Measurements from ENCODE around the gene FAM229B. TPM values are rescaled to one million over a fixed set of nuclear protein-coding genes. Genes with fewer than 3 reads are reported as not detected.

FAM229B gene
- total and polyA plus RNA-seq, 2 donors (not counting 3 experiments of a cell fraction or from before 2014, with no cell fraction given): 9.1 to 10.6 TPM

DNA sequence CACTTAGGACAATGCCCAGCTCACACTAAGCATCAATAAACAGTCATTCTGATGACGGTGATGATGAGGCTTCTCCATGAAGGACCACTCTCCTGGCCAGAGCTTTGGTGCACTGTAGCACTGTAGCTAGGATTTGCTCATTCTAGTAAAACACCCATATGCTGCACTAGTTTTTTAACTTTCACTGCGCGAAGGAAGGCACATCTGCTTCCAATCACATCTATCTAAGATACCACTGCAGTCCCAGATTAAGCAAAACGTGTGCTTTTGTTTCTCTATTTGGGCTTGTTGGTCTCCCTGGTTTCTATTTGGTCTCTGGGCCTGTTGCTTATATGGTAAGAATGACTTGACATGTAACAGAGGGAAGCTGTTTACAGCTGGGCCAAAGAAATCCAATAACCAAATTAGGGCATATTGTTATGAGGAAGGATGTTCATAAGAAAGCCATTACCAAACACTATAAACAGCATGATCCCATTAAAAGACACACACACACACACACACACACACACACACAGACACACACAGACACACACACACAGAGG is 62.4 kb downstream of the FAM229B start:
- dilution Hi-C loops (cut with MboI; ENCODE audit: extremely low pct_ligation_motif_present, low sequenced_read_pairs) (no loop called here), intact Hi-C loops (cut with micrococcal nuclease) (no loop called here)
- no peaks in the 10 kb centered on the region for H3K9me1 ChIP-seq (replicated peaks; ENCODE audit: control insufficient read depth, extremely low read depth, insufficient read depth, low read length)
- FAIRE-seq: no peak
- no peaks in the 10 kb centered on the region for H3K27me3 ChIP-seq (ENCODE audit: control insufficient read depth in 2 of 2, insufficient read depth in 2 of 2, low read length in 2 of 2)
- no TSS peak for BruUV-seq (replicated peaks)
- peaks cover 30 to 61% of the 10 kb centered on the region in 2 experiments for H3K36me3 ChIP-seq (ENCODE audit: control insufficient read depth in 2 of 2, extremely low read depth in 1 of 2, insufficient read depth in 2 of 2, low read length in 2 of 2)
- H3K79me2 ChIP-seq (ENCODE audit: control insufficient read depth, insufficient read depth, low read length): no peaks in the 10 kb centered on the region
- H3K4me1 ChIP-seq (ENCODE audit: control insufficient read depth, extremely low read depth, insufficient read depth, low read length): peaks cover 3% of the 10 kb centered on the region
- ChIA-PET POLR2A (no interaction called here), CTCF (no interaction called here)
- H3K9ac ChIP-seq (replicated peaks; ENCODE audit: extremely low read depth, insufficient read depth, low read length): no peak overlapping the region
- H3K4me2 ChIP-seq (ENCODE audit: insufficient read depth, low read length): no peak overlapping the region
- TF ChIP-seq GATA2 (IDR thresholded peaks at IDR 0.05; ENCODE audit: insufficient read depth, insufficient read length, low read depth, low read length) (no peak), POLR2AphosphoS5 (IDR thresholded peaks at IDR 0.05; ENCODE audit: insufficient read depth, low read depth, low read length) (no peak), POLR2A (IDR thresholded peaks at IDR 0.05; ENCODE audit: low read depth, low read length) (no peak), JUN (IDR thresholded peaks at IDR 0.05; ENCODE audit: borderline replicate concordance, insufficient read depth, insufficient read length, low read depth) (no peak), FOS (IDR thresholded peaks at IDR 0.05; ENCODE audit: borderline replicate concordance, insufficient read depth, low read length) (no peak), EZH2 (IDR thresholded peaks at IDR 0.05; ENCODE audit: borderline replicate concordance, low read depth, low read length, severe bottlenecking) (no peak), MYC (IDR thresholded peaks at IDR 0.05; ENCODE audit: low read depth, low read length) (no peak)
- TF ChIP-seq, protein P1, sequence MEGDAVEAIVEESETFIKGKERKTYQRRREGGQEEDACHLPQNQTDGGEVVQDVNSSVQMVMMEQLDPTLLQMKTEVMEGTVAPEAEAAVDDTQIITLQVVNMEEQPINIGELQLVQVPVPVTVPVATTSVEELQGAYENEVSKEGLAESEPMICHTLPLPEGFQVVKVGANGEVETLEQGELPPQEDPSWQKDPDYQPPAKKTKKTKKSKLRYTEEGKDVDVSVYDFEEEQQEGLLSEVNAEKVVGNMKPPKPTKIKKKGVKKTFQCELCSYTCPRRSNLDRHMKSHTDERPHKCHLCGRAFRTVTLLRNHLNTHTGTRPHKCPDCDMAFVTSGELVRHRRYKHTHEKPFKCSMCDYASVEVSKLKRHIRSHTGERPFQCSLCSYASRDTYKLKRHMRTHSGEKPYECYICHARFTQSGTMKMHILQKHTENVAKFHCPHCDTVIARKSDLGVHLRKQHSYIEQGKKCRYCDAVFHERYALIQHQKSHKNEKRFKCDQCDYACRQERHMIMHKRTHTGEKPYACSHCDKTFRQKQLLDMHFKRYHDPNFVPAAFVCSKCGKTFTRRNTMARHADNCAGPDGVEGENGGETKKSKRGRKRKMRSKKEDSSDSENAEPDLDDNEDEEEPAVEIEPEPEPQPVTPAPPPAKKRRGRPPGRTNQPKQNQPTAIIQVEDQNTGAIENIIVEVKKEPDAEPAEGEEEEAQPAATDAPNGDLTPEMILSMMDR (IDR thresholded peaks at IDR 0.05; ENCODE audit: extremely low read depth in 1 of 2, insufficient read depth in 1 of 2, low read depth in 1 of 2, low read length in 2 of 2): no peak
- TF ChIP-seq, protein P2, sequence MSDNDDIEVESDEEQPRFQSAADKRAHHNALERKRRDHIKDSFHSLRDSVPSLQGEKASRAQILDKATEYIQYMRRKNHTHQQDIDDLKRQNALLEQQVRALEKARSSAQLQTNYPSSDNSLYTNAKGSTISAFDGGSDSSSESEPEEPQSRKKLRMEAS (IDR thresholded peaks at IDR 0.05; ENCODE audit: insufficient read depth, insufficient read length): no peak
- H2AFZ ChIP-seq (ENCODE audit: low read depth, low read length): no peak overlapping the region
- H3K4me3 ChIP-seq (replicated peaks in 1 of 3; ENCODE audit: insufficient read depth in 1 of 3, low read depth in 1 of 3, low read length in 3 of 3): no peak overlapping the region
- H4K20me1 ChIP-seq (replicated peaks; ENCODE audit: control insufficient read depth, extremely low read depth, insufficient read depth, low read length): no peaks in the 10 kb centered on the region
- no peaks in the 10 kb centered on the region for H3K9me3 ChIP-seq (replicated peaks; ENCODE audit: control insufficient read depth, insufficient read depth, low read length)
- H3K27ac ChIP-seq (ENCODE audit: insufficient read depth, low read depth, low read length): no peak overlapping the region
- DNase-seq (ENCODE audit: low read depth, low spot score): no peak
